ENCODE results near the gene NLGN4Y.

NLGN4Y gene

GRCh38 chrY:14679181-14679580 is 154.9 kb downstream of the NLGN4Y start:
- DNase-seq, result no peak

GRCh38 chrY:14694543-14694942 is 170.2 kb downstream of the NLGN4Y start:
- DNase-seq, result no peak

GRCh38 chrY:14708158-14708557 is 183.8 kb downstream of the NLGN4Y start:
- DNase-seq, result no peak

- DNase-seq, result no peak
Measured at GRCh38 chrY:14741596-14741995, 217.3 kb downstream of the NLGN4Y start.

GRCh38 chrY:14748329-14748728 is 224.0 kb downstream of the NLGN4Y start:
- no peak for DNase-seq

- DNase-seq, result no peak
Measured at GRCh38 chrY:14755571-14755970, 231.2 kb downstream of the NLGN4Y start.

- DNase-seq, result no peak
Measured at GRCh38 chrY:14762903-14763302, 238.6 kb downstream of the NLGN4Y start.

- DNase-seq, result no peak
Measured at GRCh38 chrY:14763600-14763999, 239.3 kb downstream of the NLGN4Y start.

- DNase-seq, result no peak
Measured at GRCh38 chrY:14778208-14778607, 253.9 kb downstream of the NLGN4Y start.

GRCh38 chrY:14793104-14793503 is 268.8 kb downstream of the NLGN4Y start:
- DNase-seq, result no peak

GRCh38 chrY:14793674-14794073 is 269.3 kb downstream of the NLGN4Y start:
- no peak for DNase-seq

- DNase-seq, result no peak
Measured at GRCh38 chrY:14798010-14798409, 273.7 kb downstream of the NLGN4Y start.

GRCh38 chrY:14801096-14801495 is 276.8 kb downstream of the NLGN4Y start:
- DNase-seq, result no peak

- no peak for DNase-seq
Measured at GRCh38 chrY:14802125-14802524, 277.8 kb downstream of the NLGN4Y start.

- DNase-seq, result no peak
Measured at GRCh38 chrY:14804041-14804440, 279.7 kb downstream of the NLGN4Y start.

- DNase-seq, result no peak
Measured at GRCh38 chrY:14818452-14818851, 294.1 kb downstream of the NLGN4Y start.

GRCh38 chrY:14822201-14822600 is 297.9 kb downstream of the NLGN4Y start:
- DNase-seq, result no peak

GRCh38 chrY:14822906-14823305 is 298.6 kb downstream of the NLGN4Y start:
- no peak for DNase-seq

GRCh38 chrY:14824583-14824982 is 300.3 kb downstream of the NLGN4Y start:
- no peak for DNase-seq

GRCh38 chrY:14825728-14826127 is 301.4 kb downstream of the NLGN4Y start:
- DNase-seq, result no peak

- no peak for DNase-seq
Measured at GRCh38 chrY:14828531-14828930, 304.2 kb downstream of the NLGN4Y start.

- DNase-seq, result no peak
Measured at GRCh38 chrY:14829366-14829885, 305.1 kb downstream of the NLGN4Y start.

- DNase-seq, result no peak
Measured at GRCh38 chrY:14834103-14835060, 310.1 kb downstream of the NLGN4Y start.

GRCh38 chrY:14837466-14837865 is 313.1 kb downstream of the NLGN4Y start:
- DNase-seq, result no peak

GRCh38 chrY:14850734-14851133 is 326.4 kb downstream of the NLGN4Y start:
- DNase-seq, result no peak
